NCI-H2107 (cell line): ENCODE measurements around the gene TAAR9.

Experiments
- DNase-seq: peaks from one replicate; lab custom pipeline; 2025; lab: John Stamatoyannopoulos, UW

The TAAR9 gene, protein sequence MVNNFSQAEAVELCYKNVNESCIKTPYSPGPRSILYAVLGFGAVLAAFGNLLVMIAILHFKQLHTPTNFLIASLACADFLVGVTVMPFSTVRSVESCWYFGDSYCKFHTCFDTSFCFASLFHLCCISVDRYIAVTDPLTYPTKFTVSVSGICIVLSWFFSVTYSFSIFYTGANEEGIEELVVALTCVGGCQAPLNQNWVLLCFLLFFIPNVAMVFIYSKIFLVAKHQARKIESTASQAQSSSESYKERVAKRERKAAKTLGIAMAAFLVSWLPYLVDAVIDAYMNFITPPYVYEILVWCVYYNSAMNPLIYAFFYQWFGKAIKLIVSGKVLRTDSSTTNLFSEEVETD

DNA sequence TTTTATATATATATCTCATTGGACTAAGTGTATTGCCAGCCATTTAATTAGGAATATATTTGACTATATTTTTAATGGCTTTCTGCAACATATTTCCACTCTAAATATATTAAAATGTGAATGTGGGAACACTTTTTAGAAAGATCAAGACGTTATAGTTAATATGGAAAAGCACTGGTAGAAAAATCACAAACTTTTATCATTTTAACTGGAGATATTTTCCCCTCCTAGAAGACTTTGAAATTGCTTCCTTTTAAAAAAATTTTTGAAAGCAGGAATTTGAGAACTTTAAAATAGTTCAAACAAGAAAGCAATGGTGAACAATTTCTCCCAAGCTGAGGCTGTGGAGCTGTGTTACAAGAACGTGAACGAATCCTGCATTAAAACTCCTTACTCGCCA, at the start of gene TAAR9:
Gene TAAR9 (plus strand): TSS at position 301 of the 400 bp plus-strand sequence. CDS start 13 bp downstream, at position 314.
- no peak for DNase-seq

DNA sequence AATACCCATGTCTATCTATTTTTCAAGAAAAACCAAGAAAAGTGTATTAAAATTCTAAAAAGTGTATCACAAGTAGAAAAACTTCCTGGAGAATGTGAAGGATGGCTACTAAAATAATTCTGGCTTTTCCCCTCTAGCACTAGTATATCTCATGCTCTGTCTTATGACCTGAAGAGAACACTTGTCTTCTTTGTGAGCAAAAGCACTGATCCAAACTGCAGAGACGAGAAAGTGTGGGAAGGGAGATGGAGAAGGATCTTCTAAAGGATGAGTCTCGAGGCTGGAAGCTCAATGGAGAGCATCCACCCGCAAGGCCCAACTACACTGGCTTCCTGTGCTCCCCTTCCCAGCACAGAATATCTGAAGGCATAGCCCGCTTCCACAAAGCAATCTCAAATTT, 48.7 kb upstream of the TAAR9 start:
- no peak for DNase-seq

DNA sequence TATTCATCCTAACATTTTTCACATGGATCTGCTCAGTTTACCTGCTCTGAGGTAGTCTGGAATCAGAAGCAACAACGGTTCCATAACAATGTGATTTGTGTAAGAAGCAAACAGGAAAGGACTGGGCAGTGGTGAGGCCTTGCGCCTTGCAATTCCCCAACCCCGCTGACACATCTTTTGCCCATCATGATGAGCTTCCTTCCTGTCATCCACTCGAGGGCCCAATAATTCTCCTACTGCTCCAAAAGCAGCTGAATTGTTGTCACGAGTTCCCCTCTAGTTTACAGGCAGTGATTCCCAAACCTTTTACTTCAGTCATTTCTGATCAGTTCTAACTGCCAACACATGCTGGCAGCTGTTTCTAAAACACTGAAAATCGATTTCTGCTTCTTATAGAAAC, 48.1 kb upstream of the TAAR9 start:
- no peak for DNase-seq

DNA sequence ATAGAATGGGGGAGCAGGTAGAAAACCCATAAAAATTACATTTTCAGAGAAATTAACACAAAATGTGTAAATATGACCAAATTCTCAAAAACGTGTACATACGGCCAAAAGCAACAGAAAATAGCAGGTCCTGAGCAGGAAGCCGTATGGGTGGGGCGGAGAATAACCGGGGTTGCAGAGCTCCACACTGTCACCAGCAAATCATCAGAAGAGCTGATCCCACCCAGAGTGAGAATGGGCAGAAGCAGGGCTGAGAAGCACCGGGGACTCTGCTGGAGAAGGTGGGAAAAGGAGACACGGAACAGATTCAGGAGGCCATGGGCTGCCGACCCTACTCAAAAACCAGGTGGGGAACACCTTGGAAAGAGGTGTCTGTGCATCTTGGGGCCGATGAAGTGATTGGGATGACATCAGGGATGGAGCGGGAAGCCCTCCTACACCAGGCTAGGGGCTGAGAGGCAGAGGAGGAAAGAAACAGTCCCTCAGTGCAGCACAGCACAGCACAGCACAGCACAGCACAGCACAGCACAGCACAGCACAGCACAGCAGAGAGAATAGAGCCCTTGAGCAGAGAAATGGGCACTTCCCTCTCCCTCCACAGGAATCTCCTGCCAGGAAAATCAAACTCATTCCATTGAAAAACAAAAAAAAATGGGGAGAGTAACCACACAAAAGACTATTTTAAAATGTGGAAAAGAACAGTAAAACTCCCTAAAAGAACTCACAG, 47.4 kb upstream of the TAAR9 start:
- no peak for DNase-seq

DNA sequence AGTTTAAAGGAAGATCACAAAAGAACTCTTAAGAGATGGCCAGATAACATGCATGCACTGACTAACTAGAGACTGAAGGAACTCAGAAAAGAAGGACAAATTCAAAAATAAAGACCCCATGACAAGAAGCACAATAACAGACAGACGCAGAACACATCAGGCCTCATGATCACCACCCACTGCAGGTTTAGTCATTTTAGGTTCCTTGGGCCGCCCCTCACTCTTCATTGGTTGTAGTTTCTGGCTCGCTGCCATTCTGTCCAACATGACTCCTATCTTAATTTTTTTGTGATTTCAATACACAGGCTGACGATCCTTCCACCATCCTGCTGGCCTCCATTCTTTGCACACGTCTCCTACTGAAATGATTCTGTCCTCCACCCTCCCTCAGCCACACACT, 46.8 kb upstream of the TAAR9 start:
- no peak for DNase-seq

DNA sequence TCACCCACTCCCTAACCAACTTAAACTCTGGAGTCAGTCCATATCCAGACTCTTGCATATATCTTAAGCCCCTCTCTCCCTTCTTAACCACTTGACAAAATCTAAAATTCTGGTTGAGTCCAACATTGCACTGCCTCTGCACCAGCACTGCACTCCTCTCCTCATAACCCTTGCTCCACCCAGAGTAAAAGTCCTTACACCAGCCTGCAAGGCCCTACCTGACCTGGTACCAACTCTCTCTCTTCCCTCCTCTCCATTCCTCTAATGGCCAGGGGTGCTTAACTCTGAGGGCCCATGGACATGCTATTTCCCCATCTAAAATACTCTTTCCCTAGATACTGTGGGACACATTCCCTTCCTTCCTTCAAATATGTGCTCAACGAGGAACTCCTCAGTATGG, 46.2 kb upstream of the TAAR9 start:
- no peak for DNase-seq

DNA sequence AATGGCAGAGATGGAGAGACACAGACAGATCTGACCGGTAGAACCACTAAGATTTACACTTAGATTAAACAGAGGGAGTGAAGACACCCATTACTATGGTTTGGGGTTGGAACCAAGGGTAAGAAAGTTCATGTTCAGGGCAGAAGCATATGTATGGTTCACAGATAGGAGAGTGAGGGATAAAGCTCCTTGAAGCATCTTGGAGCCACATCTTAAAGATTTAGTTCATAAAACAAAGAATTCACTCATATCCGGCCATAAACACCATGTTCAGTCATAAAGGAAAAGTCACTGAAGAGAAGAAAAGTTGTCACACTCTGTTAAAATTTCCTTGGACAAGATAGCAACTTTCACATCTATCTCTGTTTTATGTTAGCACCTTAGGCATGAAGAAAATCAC, 43.1 kb upstream of the TAAR9 start:
- DNase-seq: no peak

DNA sequence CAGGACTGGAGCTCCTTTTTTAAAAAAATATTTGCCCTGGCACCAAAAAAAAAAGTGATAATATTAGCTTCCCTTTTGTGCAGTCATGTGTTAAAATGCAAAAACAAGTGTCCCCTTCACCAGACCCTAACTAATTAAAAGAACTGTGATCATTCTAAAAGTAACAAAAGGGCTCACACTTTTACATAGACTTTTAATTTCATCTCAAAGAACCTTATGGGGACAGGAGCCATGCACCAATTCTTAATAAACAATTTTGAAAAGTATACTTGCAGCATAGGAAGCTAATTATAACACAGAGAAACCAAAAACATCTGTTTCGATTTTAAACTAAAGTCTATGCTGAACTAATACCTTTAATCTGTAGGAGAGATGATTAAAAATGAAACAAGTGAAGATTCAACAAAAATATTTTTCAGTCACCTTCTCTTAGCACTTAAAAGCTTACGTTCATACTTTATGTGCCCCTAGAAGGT, 42.4 kb upstream of the TAAR9 start:
- DNase-seq: no peak

DNA sequence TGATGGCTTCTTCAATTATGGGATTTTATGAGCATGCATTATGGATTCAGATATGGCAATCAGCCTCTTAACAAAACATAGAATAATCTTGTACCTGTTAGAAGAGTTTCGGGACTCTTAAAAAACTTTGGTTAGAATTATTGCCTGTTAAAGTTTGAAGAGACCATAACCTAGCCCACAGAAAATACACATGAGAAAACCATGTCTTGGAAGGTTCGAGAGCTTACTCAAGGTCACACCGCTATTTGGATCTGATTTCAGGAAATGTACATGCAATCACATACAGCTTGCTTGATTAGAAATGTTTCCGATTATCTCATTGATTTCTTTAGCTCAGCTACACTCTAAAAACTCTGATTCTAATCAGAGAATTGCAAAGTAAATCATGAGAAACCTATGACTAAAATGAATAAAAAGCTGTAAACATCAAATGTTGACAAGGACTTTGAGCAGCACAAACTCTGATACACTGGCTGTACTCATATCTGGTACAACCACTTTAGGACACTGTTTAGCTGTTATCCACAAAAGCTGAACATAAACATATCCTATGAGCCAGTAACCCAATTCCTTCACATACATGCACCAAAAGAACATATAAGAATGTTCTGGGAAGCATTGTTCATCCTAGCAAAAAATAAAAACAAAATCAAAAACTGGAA, 41.4 kb upstream of the TAAR9 start:
- DNase-seq: no peak

DNA sequence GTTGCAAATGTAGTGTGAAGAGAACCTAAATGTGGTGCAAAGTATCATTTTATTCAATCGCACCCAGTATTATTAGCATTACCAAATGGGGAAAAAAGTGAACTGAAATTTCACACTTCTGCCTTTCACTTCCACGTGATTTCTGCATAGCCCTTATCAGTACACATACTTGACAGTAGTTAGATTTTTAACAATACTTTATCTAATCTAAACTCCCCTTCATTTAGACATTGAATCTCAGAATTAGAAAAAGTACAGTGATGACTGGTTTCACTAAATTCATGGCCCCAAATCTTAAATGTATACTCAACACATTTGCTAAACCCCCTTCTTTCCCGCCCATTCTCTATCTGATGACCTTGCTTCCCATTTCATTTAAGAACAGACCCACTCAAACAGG, 39.4 kb upstream of the TAAR9 start:
- DNase-seq: no peak

DNA sequence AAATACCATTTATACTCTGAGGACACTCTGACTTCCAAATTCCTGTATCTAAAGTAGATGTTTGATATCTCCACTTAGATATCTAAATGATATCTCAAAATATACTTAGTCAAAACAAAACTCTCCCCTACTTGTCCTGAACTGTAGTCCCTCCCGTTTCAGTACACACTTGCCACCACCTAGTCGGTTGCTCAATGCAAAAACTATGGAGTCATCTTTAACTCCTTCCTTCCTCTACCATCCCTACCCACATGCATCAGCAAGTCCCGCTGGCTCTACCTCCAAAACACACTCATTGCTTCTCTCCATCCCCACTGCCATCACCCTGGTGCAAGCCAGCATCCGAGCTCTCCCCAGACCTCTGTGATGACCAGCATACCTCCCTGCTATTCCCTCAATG, 38.3 kb upstream of the TAAR9 start:
- DNase-seq: no peak

DNA sequence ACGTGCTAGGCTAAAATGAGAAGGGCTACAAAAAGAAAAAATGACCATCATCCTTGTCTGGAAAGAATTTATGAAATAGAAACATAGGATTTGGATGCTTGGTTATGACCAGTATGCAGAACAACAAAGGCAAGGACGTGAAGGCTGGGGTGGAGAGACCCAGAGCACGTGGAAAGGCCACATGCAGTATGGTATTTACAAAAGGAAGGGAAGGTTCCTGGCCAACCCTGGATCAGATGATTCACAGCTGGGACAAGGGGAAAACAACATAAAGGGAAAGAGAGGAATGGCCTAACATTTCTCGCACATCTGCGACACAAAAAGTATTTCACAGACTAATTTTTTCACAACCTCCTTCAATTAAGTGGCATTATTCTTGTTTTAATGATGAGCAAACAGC, 33.3 kb upstream of the TAAR9 start:
- no peak for DNase-seq

DNA sequence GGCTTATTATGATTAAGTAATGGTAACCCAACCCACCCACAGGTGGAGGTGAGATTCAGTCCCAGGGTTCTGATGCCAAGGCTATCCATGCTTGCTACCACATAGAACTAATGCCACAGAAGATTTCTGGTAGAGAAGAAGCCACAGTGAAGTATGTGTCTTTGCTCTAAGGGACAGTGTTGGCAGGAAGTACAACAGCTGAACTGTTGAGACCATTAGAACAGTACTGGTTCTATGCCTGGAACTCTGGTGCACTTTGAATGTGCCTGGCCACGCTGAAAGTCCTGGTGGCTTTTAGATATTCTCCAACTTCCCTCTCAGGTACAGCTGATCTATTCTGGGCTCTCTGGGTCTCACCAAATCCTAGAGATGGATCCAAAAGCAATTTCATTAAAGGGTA, 32.9 kb upstream of the TAAR9 start:
- DNase-seq: no peak

DNA sequence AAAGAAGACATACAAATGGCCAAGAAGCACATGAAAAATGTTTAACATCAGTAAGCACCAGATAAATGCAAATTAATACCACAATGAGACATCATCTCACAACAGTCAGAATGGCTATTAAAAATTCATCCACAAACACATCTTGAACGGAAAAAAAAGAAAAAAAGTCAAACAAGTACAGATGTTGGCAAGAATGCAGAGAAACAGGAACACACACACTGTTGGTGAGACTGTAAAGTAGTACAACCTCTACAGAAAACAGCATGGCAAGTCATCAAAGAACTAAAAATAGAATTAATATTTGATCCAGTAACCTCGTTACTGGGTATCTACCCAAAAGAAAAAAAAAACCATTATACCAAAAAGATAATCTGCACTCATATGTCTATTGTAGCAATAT, 31.6 kb upstream of the TAAR9 start:
- no peak for DNase-seq

DNA sequence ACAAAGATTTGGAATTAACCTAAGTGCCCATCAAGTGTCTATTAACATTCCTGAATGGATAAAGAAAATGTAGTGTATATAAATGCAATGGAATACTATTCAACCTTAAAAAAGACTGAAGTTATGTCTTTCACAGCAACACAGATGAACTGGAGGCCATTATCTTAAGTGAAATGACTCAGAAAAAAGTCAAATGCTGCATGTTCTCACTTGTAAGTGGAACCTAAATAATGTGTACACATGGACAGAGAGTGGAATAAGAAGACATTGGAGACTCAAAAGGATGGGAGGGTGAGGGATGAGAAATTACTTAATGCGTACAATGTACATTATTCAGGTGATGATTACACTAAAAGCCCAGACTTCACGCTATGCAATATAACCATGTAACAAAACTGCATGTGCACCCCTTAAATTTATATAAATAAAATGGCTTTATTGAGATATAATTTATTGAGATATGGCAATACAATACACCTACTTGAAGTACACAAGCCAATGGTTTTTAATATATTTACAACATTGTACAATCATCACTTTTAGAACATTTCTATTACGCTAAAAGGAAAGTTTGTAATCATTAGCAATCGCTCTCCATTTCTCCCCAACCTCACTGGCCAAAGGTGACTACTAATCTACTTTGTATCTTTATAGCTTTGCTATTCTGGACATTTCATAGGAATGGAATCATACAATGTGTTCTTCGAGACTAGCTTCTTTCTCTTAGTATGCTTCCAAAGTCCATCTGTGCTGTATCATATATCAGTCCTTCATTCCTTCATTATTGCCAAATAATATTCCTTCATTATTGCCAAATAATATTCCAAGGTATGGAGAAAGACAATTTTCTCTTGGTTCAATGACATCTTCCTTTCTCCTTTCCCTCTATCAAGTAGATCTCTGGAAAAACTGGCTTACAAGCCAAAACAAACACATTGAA, 30.9 kb upstream of the TAAR9 start:
- DNase-seq: no peak

DNA sequence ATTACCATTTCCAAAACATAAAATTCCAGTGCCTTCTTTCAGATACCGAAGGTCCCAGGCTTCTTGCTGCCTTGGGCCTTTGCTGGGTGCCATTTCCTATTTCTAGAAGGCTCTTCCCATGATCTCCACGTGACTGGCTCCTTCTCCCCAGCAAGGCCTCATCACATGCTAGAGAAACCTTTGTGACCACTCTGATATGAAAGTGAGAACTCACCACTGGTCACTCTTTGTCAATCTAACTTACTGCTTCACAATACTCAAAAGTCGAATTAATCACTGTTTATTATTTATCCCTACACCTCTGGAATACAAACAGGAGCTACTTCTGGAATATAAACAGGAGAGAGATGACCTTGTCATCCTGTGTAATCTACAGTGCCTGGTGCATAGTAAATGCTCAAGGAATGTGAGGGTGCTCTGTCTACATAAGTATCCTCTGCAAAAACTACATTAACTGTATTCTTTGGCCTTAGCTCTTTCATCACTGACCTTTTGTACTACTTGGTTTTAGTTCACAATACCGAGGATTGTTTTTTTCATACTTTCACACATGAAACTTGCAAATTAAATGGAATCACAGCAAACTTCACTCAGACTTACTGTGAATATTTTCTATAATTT, 26.8 kb upstream of the TAAR9 start:
- no peak for DNase-seq

DNA sequence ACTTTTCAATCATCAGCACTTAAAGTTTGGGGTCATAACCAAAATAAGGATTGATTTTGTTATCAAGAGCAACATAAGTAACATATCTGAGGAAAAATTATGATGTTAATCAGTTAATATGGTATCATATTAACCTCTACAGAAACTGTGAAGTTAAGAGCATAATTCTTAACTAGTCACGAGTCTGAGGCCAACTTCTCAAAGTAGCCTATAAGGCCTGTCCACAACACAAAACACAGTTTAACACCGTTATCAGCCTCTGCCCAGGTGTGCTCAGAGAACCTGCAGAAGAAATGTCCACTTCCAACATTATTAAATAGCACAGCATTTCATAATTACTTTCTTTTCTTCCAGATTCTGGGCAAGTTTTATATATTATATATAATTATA, 26.3 kb upstream of the TAAR9 start:
- no peak for DNase-seq

DNA sequence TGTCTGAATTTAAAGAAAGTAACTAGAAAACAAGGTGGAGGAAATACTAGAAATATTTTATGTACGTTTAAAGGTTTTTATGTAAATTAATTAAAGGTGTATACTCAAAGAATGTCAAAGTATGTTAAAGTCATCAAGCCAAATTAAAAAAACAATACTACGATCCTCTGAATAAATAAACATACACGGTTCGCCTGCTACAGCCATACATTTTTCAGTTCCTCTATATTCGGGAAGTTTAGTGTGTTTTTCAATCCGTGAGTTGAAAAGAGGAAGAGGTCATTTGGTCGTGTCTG, 25.8 kb upstream of the TAAR9 start:
- no peak for DNase-seq

DNA sequence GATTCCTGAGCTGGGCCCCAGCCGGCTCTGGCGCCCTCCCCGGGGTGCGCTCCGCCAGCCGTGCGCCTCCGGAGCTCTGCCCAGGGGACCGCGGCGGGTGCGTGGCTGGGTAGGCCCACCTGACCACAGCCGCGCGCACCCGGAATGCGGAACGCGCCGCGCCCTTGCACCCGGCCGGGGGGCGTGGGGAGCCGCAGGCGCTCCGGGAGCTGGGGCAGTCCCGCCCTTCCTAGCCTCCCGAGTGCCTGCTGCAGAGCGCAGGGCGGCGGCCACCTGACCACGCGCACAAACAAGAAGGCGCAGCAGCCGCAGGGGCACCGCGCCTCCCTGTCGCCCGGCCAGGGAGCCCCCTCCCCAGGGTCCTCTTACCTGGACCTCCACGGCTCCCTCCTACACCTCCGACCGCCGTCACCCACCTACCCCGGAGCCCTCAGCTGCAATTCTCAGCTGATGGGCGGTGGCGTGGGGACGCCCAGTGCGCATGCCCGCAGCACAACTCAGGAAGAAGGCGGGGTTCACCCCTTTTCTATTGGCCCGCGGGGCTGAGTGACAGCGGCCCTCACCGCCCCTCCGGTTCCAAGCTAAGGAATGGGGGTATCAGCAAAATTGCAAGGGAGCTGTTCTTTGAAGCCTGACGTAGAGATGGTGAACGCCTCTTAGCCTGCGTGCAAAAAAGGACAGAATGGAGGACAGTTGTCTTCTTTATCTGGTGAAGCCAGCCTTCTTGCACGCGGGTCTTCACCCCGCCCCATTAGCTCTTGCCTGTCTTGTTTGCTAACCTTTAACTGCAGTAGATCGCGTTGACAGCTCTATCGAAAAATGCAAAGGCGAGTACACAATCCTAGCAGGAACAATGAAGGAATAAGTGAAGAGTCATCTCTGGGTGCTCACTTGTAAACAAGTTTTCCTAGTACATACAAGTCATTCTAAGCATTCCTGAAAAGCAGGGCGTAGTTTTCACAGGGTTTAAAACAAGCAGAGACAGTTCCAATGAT, 25.1 kb upstream of the TAAR9 start, which contains the start of gene STX7:
Gene STX7 (minus strand): TSS at position 479 of the 995 bp plus-strand sequence. CDS start 9,586 bp downstream, outside the sequence.
- DNase-seq: peak; percentile 50

DNA sequence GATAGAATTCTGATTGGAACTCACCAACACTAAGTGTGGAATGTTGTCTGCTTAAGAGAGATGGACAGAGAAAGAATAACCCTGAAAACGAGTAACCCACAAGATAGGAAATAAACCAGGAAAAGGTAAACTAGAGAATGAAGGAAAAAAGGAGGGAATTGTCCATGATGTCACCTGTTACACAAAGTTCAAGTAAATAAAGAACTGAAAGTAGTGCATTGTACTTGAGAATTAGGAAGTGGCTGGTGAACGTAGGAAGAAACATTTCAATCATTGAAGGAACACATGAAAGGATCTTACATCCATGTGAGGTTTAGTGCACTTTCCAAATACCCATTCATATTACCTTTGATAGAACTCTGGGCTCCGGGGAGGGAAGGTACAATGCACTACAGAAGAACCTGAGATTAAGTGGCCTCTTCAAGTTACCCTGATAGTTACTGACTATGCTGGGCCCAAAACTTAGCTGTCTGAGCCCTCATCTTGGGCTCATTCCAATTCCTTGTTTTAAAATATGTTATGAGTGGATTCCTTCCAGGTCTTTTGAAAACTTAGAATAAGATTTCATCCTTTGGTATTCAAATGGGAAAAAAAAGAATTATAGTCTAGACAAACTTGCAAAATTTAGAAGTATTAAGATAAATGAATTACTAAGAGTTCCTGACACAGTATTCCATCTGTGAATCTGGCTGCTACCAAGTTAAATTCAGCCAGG, 24.1 kb upstream of the TAAR9 start:
- DNase-seq: no peak
